ENCODE measurements around the gene TFF1. TPM values are rescaled to one million over a fixed set of nuclear protein-coding genes. Genes with fewer than 3 reads are reported as not detected.

The TFF1 gene
- total and polyA plus RNA-seq, 2 of the 4 experiments (the other 2 are of a cell fraction): not detected

GRCh38 chr21:42331660-42332059 lies 34.7 kb downstream of the TFF1 start:
- no peak overlapping the region for H4K5ac ChIP-seq (ENCODE audit: low read depth, low read length)
- H3K4ac ChIP-seq (ENCODE audit: low read depth, low read length): no peak overlapping the region
- H4K91ac ChIP-seq (ENCODE audit: insufficient read depth, low read depth, low read length): no peak overlapping the region
- no peak overlapping the region for H3K56ac ChIP-seq (ENCODE audit: extremely low read depth, insufficient read depth, low read length)
- H3K23ac ChIP-seq (ENCODE audit: low read depth, low read length): no peak overlapping the region
- no peak overlapping the region for H3K9ac ChIP-seq (ENCODE audit: low read depth, low read length)
- H3K18ac ChIP-seq (ENCODE audit: low read depth, low read length): no peak overlapping the region
- H2BK5ac ChIP-seq (ENCODE audit: low read depth, low read length, poor library complexity, severe bottlenecking): no peak overlapping the region
- no peak overlapping the region for H2BK20ac ChIP-seq (ENCODE audit: low read depth, low read length)
- TF ChIP-seq CHD1 (IDR thresholded peaks at IDR 0.05; ENCODE audit: low read depth, low read length) (no peak), RCOR1 (IDR thresholded peaks at IDR 0.05; ENCODE audit: insufficient replicate concordance, low read length) (no peak), BHLHE40 (IDR thresholded peaks at IDR 0.05; ENCODE audit: low read depth, low read length) (no peak), CEBPB (IDR thresholded peaks at IDR 0.05; ENCODE audit: low read depth, low read length) (no peak), MAFK (IDR thresholded peaks at IDR 0.05; ENCODE audit: low read depth, low read length) (no peak), NFE2L2 (IDR thresholded peaks at IDR 0.05; ENCODE audit: low read depth, low read length) (no peak), ELK1 (IDR thresholded peaks at IDR 0.05; ENCODE audit: borderline replicate concordance, low read depth, low read length) (no peak), MXI1 (IDR thresholded peaks at IDR 0.05; ENCODE audit: borderline replicate concordance, low read depth, low read length) (no peak), FOS (IDR thresholded peaks at IDR 0.05; ENCODE audit: low read depth, low read length) (no peak), POLR2A (IDR thresholded peaks at IDR 0.05; ENCODE audit: low read depth, low read length) (no peak), RFX5 (IDR thresholded peaks at IDR 0.05; ENCODE audit: low read depth, low read length) (no peak), CTCF (conservative IDR thresholded peaks at IDR 0.05; ENCODE audit: low read depth, low read length) (no peak), MAZ (IDR thresholded peaks at IDR 0.05; ENCODE audit: borderline replicate concordance, low read depth, low read length) (no peak), RAD21 (IDR thresholded peaks at IDR 0.05; ENCODE audit: low read length) (no peak), SMC3 (IDR thresholded peaks at IDR 0.05; ENCODE audit: low read depth, low read length) (no peak)
- TF ChIP-seq, protein P1, sequence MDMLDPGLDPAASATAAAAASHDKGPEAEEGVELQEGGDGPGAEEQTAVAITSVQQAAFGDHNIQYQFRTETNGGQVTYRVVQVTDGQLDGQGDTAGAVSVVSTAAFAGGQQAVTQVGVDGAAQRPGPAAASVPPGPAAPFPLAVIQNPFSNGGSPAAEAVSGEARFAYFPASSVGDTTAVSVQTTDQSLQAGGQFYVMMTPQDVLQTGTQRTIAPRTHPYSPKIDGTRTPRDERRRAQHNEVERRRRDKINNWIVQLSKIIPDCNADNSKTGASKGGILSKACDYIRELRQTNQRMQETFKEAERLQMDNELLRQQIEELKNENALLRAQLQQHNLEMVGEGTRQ (IDR thresholded peaks at IDR 0.05; ENCODE audit: low read depth, low read length): no peak
- no peak overlapping the region for H2AK9ac ChIP-seq (replicated peaks; ENCODE audit: low read depth, low read length, poor library complexity)
- H4K8ac ChIP-seq (ENCODE audit: low read depth in 2 of 2, low read length in 2 of 2): no peak overlapping the region
- no peak overlapping the region for H2AK5ac ChIP-seq (ENCODE audit: low read depth, low read length)
- no peaks in the 10 kb centered on the region for H3K9me1 ChIP-seq (ENCODE audit: insufficient read depth, low read length)
- no peaks in the 10 kb centered on the region; the same call in 1 of the 2 replicates for H3K4me1 ChIP-seq (ENCODE audit: control insufficient read depth, insufficient read depth, low read length)
- H3K36me3 ChIP-seq (ENCODE audit: control insufficient read depth, insufficient read depth, low read length): no peaks in the 10 kb centered on the region
- BruUV-seq (replicated peaks): no TSS peak
- POLR2A ChIA-PET (ENCODE audit: unreplicated experiment): no interaction called here
- H2BK15ac ChIP-seq (ENCODE audit: low read depth, low read length): no peak overlapping the region
- H3K4me2 ChIP-seq (ENCODE audit: low read depth, low read length): no peak overlapping the region
- H3K14ac ChIP-seq (replicated peaks; ENCODE audit: low read depth, low read length): no peak overlapping the region
- no peaks in the 10 kb centered on the region for H3K79me1 ChIP-seq (ENCODE audit: low read depth in 1 of 2, low read length in 2 of 2)
- CTCF ChIA-PET: interaction anchor here (1.5 kb wide), 1 partner anchor 49 kb away, joined by 3 read pairs; no protein-coding TSS in a partner anchor
- H3K27ac ChIP-seq (ENCODE audit: insufficient read depth, low read length): no peak overlapping the region
- no peak overlapping the region for H2AFZ ChIP-seq (replicated peaks; ENCODE audit: low read length, poor library complexity)
- no peaks in the 10 kb centered on the region; the same call in 1 of the 2 replicates for H3K9me3 ChIP-seq (ENCODE audit: control insufficient read depth, insufficient read depth, low read length)
- no peak for ATAC-seq (ENCODE audit: low read depth)
- intact Hi-C loops (cut with micrococcal nuclease): no loop called here
- in situ Hi-C loops (cut with MboI; ENCODE audit: low sequenced_read_pairs): no loop called here
- no peaks in the 10 kb centered on the region for H4K20me1 ChIP-seq (ENCODE audit: insufficient read depth, low read length)
- peaks cover 19% of the 10 kb centered on the region for H3K27me3 ChIP-seq (ENCODE audit: control insufficient read depth, insufficient read depth, low read length)
- H3K4me3 ChIP-seq (ENCODE audit: insufficient read depth, low read depth, low read length): no peak overlapping the region
- dilution Hi-C loops (cut with HindIII; ENCODE audit: low sequenced_read_pairs, unreplicated experiment): no loop called here
- H2BK120ac ChIP-seq (ENCODE audit: low read depth, low read length): no peak overlapping the region
- no peak for DNase-seq
